ENCODE results near the gene TTC39B.

The TTC39B gene

GRCh38 chr9:15317836-15318235 lies 10.8 kb upstream of the TTC39B start:
- DNase-seq (ENCODE audit: low read depth) = no peak
- H3K4me3 ChIP-seq (ENCODE audit: low read length) = no peak overlapping the region
- no peak for TF ChIP-seq CTCF (conservative IDR thresholded peaks at IDR 0.05; ENCODE audit: low read depth, low read length)

GRCh38 chr9:15311607-15312006 lies 4.6 kb upstream of the TTC39B start:
- TF ChIP-seq CTCF (conservative IDR thresholded peaks at IDR 0.05; ENCODE audit: low read depth, low read length) = no peak
- DNase-seq (ENCODE audit: low read depth) = no peak
- H3K4me3 ChIP-seq (ENCODE audit: low read length) = no peak overlapping the region

GRCh38 chr9:15310107-15310850 lies 3.3 kb upstream of the TTC39B start:
- TF ChIP-seq CTCF (conservative IDR thresholded peaks at IDR 0.05; ENCODE audit: low read depth, low read length) = no peak
- H3K4me3 ChIP-seq (ENCODE audit: low read length) = no peak overlapping the region
- no peak for DNase-seq (ENCODE audit: low read depth)

- TF ChIP-seq CTCF (conservative IDR thresholded peaks at IDR 0.05; ENCODE audit: low read depth, low read length) = no peak
- no peak overlapping the region for H3K4me3 ChIP-seq (ENCODE audit: low read length)
- DNase-seq (ENCODE audit: low read depth) = no peak
Measured at GRCh38 chr9:15308511-15308910, 1.5 kb upstream of the TTC39B start.

GRCh38 chr9:15307523-15307841 lies 466 bp upstream of the TTC39B start:
- peak overlapping the region; percentile 89 for H3K4me3 ChIP-seq (ENCODE audit: low read length)
- DNase-seq (ENCODE audit: low read depth) = no peak
- TF ChIP-seq CTCF (conservative IDR thresholded peaks at IDR 0.05; ENCODE audit: low read depth, low read length) = no peak

GRCh38 chr9:15306068-15306756 lies 804 bp downstream of the TTC39B start:
- DNase-seq (ENCODE audit: low read depth) = no peak
- TF ChIP-seq CTCF (conservative IDR thresholded peaks at IDR 0.05; ENCODE audit: low read depth, low read length) = no peak

GRCh38 chr9:15305470-15305869 lies 1.5 kb downstream of the TTC39B start:
- no peak for DNase-seq (ENCODE audit: low read depth)
- TF ChIP-seq CTCF (conservative IDR thresholded peaks at IDR 0.05; ENCODE audit: low read depth, low read length) = no peak
- H3K4me3 ChIP-seq (ENCODE audit: low read length) = no peak overlapping the region

More at GRCh38 chr9:15306068-15306756, 804 bp downstream of the TTC39B start:
- H3K4me3 ChIP-seq (ENCODE audit: low read length) = peak overlapping the region; percentile 89
